ENCODE measurements around the gene HIKESHI. TPM values are rescaled to one million over a fixed set of nuclear protein-coding genes. Genes with fewer than 3 reads are reported as not detected.

Gene HIKESHI
- polyA plus RNA-seq, 1 experiment = 60.5 TPM

- Histone ChIP-seq H3K4me3 (ENCODE audit: low read depth, low read length) (no peak overlapping the region), H3K36me3 (ENCODE audit: control insufficient read depth, insufficient read depth, low read length) (peaks cover 4% of the 10 kb centered on the region; the same call in 1 of the 2 replicates), H3K27me3 (ENCODE audit: control insufficient read depth, insufficient read depth, low read length) (no peaks in the 10 kb centered on the region)
- no peak for TF ChIP-seq CTCF (IDR thresholded peaks at IDR 0.05; ENCODE audit: insufficient read depth, low read depth, low read length)
- POLR2A ChIA-PET = interaction anchor here (0.6 kb wide), 1 partner anchor 111 kb away, joined by 3 read pairs; no protein-coding TSS in a partner anchor
- CTCF ChIA-PET = interaction anchor here (1.4 to 2.1 kb wide), 2 partner anchors 9 to 10 kb away, joined by 5 to 6 read pairs; no protein-coding TSS in a partner anchor
- no peak for DNase-seq (ENCODE audit: low read depth)
These were observed 40.7 kb upstream of the HIKESHI start for GRCh38 chr11:86261328-86261727.

DNA sequence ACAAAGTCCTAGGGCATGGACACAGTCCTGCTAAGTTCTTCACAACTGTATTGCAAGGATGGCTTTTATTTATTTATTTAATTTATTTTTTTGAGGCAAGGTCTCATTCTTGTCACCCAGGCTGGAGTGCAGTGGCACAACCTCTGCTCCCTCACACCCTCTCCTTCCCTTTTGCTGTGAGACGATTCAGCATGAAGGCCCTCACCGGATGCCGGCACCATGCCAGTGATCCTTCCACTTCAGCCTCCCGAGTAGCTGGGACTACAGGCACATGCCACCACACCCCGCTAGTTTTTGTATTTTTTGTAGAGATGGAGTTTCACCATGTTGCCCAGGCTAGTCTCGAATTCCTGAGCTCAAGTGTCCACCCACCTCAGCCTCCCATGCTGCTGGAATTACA lies 39.7 kb upstream of the HIKESHI start:
- ChIA-PET CTCF (interaction anchor here (1.4 kb wide), 1 partner anchor 10 kb away, joined by 6 read pairs; no protein-coding TSS in a partner anchor), POLR2A (interaction anchor here (0.6 kb wide), 1 partner anchor 614 kb away, joined by 7 read pairs; the partner anchor contains the start of gene TMEM126A)
- no peak for TF ChIP-seq CTCF (IDR thresholded peaks at IDR 0.05; ENCODE audit: insufficient read depth, low read depth, low read length)

GRCh38 chr11:86264649-86265048 lies 37.4 kb upstream of the HIKESHI start:
- no peak for DNase-seq (ENCODE audit: low read depth)
- ChIA-PET POLR2A (no interaction called here), CTCF (interaction anchor here (1.0 kb wide), 1 partner anchor 29 kb away, joined by 4 read pairs; no protein-coding TSS in a partner anchor)
- Histone ChIP-seq H3K36me3 (ENCODE audit: control insufficient read depth, insufficient read depth, low read length) (peaks cover 4% of the 10 kb centered on the region; the same call in 1 of the 2 replicates), H3K4me3 (ENCODE audit: low read depth, low read length) (no peak overlapping the region), H3K27me3 (ENCODE audit: control insufficient read depth, insufficient read depth, low read length) (no peaks in the 10 kb centered on the region)
- no peak for TF ChIP-seq CTCF (IDR thresholded peaks at IDR 0.05; ENCODE audit: insufficient read depth, low read depth, low read length)

More for the DNA sequence above, 39.7 kb upstream of the HIKESHI start:
- Histone ChIP-seq H3K27me3 (ENCODE audit: control insufficient read depth, insufficient read depth, low read length) (no peaks in the 10 kb centered on the region), H3K36me3 (ENCODE audit: control insufficient read depth, insufficient read depth, low read length) (peaks cover 4% of the 10 kb centered on the region; the same call in 1 of the 2 replicates), H3K4me3 (ENCODE audit: low read depth, low read length) (no peak overlapping the region)
- no peak for DNase-seq (ENCODE audit: low read depth)

DNA sequence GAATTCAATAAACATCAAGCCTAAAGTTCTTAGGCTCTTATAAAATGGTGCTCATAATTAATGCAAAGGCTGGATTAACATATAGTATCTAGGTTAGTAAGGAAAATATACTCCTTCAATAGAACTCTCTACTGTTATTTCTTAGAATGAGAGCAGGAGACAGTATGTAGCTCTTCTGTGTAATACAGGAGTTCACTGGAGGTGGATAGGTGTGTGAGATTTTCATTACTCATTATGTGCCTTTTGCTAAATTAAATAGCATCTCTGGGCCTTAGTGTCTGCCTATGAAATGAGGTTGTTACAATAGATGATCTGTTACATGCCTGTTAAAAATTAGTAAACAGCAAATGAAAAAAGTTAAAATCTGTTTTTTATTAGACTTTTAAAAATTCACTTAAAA lies 36.8 kb upstream of the HIKESHI start:
- no peak for DNase-seq (ENCODE audit: low read depth)
- CTCF ChIA-PET = interaction anchor here (1.0 kb wide), 1 partner anchor 29 kb away, joined by 4 read pairs; no protein-coding TSS in a partner anchor
- H3K27me3 ChIP-seq (ENCODE audit: control insufficient read depth, insufficient read depth, low read length) = no peaks in the 10 kb centered on the region
- TF ChIP-seq CTCF (IDR thresholded peaks at IDR 0.05; ENCODE audit: insufficient read depth, low read depth, low read length) = no peak
- peaks cover 4% of the 10 kb centered on the region; the same call in 1 of the 2 replicates for H3K36me3 ChIP-seq (ENCODE audit: control insufficient read depth, insufficient read depth, low read length)
- H3K4me3 ChIP-seq (ENCODE audit: low read depth, low read length) = no peak overlapping the region
- POLR2A ChIA-PET = no interaction called here

DNA sequence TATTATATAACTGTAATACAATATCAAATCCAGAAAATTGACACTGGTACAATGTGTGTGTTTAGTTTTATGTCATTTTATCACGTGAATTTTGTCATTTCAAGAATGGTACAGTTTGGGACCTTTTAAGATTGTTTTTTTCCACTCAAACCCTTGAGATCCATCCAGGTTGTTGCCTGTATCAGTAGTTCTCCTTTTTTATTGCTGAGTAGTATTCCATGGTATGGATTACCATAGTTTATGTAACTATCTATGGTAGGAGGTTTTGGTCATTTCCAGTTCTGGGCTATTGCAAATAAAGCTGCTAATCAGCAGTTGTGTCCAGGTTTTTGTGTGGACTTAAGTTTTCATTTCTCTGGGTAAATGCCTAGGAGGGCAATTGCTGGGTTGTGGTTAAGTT lies 32.4 kb upstream of the HIKESHI start:
- ChIA-PET POLR2A (no interaction called here), CTCF (interaction anchor here (1.4 to 2.2 kb wide), 2 partner anchors 9 to 20 kb away, joined by 3 to 5 read pairs; no protein-coding TSS in a partner anchor)
- DNase-seq (ENCODE audit: low read depth) = no peak
- no peak for TF ChIP-seq CTCF (IDR thresholded peaks at IDR 0.05; ENCODE audit: insufficient read depth, low read depth, low read length)
- no peaks in the 10 kb centered on the region for H3K27me3 ChIP-seq (ENCODE audit: control insufficient read depth, insufficient read depth, low read length)
- no peaks in the 10 kb centered on the region for H3K36me3 ChIP-seq (ENCODE audit: control insufficient read depth, insufficient read depth, low read length)
- no peak overlapping the region for H3K4me3 ChIP-seq (ENCODE audit: low read depth, low read length)

Data from BJ (cell line).